HG02759 (cell line): ENCODE results near the gene RAET1G.

Experiments
- ATAC-seq: cut with Tn5 transposase; IDR thresholded peaks from one replicate; pipeline ENCODE4 v1.9.1; 2021; ENCODE audit warnings: mild to moderate bottlenecking, moderate library complexity; ENCODE audit not compliant: unreplicated experiment

RAET1G gene

DNA sequence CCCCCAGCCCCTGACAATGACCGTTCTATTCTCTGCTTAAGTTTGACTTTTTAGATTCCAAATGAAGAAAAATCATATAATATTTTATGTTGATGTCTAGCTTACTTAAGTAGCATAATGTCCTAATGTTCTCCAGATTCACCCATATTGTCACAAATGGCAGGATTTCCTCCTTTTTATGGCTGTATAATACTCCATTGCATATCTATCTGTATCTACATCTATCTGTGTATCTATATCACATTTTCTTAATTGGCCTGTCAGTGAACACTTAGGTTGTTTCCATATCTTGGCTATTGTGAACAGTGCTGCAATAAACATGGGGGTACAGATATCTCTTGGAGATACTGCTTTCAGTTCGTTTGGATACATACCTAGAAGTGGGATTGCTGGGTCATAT is 51.7 kb downstream of the RAET1G start:
- no peak for ATAC-seq

DNA sequence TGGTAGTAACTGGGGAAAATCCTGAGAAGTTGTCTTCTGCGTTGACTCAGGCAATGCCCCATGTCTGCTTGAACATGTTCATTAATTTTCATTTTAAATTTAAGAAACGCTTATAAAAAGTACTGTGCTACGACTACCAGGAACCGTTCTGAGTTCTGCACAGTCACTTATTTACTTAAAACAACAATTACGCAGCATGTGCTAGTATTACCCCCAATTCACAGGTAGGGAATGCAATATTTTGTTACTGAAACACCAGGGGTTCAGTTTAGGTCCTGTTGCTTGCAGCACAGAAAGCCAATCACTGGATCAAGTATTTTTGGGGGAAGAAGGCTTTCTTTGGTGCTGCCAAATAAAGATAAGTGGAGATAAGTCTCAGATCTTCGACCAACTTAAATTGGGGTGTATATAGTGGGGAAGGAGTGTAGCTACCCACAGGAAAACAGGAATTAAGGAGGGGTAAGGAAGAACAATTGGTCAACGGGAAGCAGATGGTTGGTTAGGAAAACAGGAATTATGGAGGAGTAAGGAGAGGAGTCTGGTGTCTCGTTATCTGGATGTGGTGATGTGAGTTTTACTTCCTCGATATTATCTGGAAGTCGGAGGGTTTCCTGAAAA is 53.5 kb downstream of the RAET1G start:
- no peak for ATAC-seq

DNA sequence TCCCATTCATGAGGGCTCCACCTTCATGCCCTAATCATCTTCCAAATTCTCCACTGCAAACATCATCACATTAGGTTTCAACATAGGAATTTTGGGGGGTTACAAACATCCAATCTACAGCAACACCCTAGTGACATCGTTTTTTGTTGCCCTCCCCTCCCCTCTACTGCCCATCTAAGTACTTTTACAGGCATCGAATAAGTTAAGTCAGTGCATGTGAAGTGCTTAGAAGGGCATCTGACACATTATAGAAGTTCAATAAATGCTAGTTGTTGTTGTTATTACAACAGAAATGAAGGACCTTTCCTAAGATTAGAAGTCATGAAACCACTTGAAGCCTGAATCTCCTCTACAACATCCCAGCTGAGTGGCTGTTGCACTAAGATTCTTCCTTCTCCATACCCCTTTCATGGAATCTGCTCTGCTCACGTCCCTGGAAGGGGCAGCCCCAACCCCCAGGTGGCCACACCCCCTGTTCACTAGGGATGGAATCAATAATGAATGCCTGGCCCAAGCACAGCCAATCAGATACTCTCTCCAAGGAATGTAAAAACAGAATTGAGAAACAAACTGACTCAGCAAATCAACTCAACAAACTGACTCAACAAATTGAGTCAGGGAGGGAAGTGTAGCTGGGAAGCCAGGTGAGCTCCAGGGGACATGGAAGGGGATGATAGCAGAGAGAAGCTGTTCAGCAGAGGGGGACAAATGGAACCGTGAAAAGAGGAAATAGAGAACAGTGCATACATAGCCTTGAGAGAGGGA is 54.9 kb downstream of the RAET1G start:
- ATAC-seq, result no peak
